NCI-H2227 (cell line): Measurements from ENCODE around the gene KDELR1.
A peak's percentile ranks its signal among the peaks of the same experiment; 100 is the strongest.

Experiments used
- DNase-seq: peaks from one replicate; lab custom pipeline; 2025; ENCODE audit not compliant: unreplicated experiment; lab: John Stamatoyannopoulos, UW

KDELR1 gene

GRCh38 chr19:48342841-48343540 is 48.4 kb downstream of the KDELR1 start:
- no peak for DNase-seq

- no peak for DNase-seq
Observed at GRCh38 chr19:48342414-48342738, 49.0 kb downstream of the KDELR1 start.

GRCh38 chr19:48341515-48342413 is 49.6 kb downstream of the KDELR1 start:
- DNase-seq, result no peak

GRCh38 chr19:48340995-48341394 is 50.4 kb downstream of the KDELR1 start:
- peak; percentile 14 for DNase-seq

GRCh38 chr19:48338802-48339503 is 52.4 kb downstream of the KDELR1 start:
- DNase-seq, result no peak

- DNase-seq, result no peak
Observed at GRCh38 chr19:48338253-48338755, 53.0 kb downstream of the KDELR1 start.

GRCh38 chr19:48333467-48334384 is 57.6 kb downstream of the KDELR1 start:
- DNase-seq, result peak; percentile 89

- DNase-seq, result peak; percentile 97
Observed at GRCh38 chr19:48332662-48333466, 58.5 kb downstream of the KDELR1 start.
